ENCODE data around the gene ADAM12. TPM values are rescaled to one million over a fixed set of nuclear protein-coding genes. Genes with fewer than 3 reads are reported as not detected.
"Not testable (repeated sequence)": the region's sequence is repeated elsewhere in the genome, so short reads cannot be mapped to it uniquely, and the experiment has no call there.

The ADAM12 gene
- total and polyA plus RNA-seq, 11 donors, result 0.04 to 11.2 (median 0.82) TPM; not detected in 1

DNA sequence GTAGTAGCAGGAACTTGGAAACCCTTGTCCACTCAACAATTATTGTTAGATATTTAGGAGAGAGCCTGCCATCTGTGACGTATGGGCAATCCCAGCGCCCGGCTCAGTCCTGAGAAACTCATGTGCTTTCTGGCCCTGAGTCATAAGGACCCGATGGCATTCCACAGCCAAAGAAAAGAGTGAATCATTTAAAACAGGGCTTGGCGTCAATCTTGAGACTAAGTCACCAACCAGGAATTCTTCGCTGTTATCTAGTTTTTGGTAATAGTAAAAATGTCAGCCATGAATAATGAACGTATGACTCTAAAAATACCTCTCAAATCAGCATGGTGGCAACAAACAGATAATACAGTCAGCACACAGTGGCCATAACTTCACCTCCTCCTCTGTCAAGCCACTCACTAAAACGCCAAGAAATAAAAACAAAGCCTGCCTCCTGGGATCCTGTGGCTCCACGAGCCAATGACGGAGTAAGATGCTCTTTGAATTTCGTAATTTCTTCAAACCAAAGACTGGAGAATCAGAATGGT is 140.8 kb downstream of the ADAM12 start:
- no peaks in the 10 kb centered on the region for H3K9me3 ChIP-seq
- H3K36me3 ChIP-seq, result no peaks in the 10 kb centered on the region
- 48 to 76% (median 65%) methylated on average over 11 of the region's 11 CpGs for WGBS, 4 donors
- peak; percentile 37 to 81 (median 78) for ATAC-seq
- intact Hi-C loops (cut with DNase I), result no loop called here
- peak in 4 of 5 donors; percentile 39 to 79 (median 62) for DNase-seq
- H3K27me3 ChIP-seq, result peaks cover 0 to 4% (median 0%) of the 10 kb centered on the region in 9 donors
- TF ChIP-seq POLR2A (IDR thresholded peaks at IDR 0.05), result no peak
- TF ChIP-seq, protein P1, sequence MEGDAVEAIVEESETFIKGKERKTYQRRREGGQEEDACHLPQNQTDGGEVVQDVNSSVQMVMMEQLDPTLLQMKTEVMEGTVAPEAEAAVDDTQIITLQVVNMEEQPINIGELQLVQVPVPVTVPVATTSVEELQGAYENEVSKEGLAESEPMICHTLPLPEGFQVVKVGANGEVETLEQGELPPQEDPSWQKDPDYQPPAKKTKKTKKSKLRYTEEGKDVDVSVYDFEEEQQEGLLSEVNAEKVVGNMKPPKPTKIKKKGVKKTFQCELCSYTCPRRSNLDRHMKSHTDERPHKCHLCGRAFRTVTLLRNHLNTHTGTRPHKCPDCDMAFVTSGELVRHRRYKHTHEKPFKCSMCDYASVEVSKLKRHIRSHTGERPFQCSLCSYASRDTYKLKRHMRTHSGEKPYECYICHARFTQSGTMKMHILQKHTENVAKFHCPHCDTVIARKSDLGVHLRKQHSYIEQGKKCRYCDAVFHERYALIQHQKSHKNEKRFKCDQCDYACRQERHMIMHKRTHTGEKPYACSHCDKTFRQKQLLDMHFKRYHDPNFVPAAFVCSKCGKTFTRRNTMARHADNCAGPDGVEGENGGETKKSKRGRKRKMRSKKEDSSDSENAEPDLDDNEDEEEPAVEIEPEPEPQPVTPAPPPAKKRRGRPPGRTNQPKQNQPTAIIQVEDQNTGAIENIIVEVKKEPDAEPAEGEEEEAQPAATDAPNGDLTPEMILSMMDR (IDR thresholded peaks at IDR 0.05), result no peak
- no peak overlapping the region for H3K4me3 ChIP-seq
- H3K4me1 ChIP-seq, result peaks cover 0 to 9% (median 1%) of the 10 kb centered on the region in 12 donors
- peak overlapping the region in 7 of 12 donors; percentile 3 to 58 (median 38) for H3K27ac ChIP-seq

DNA sequence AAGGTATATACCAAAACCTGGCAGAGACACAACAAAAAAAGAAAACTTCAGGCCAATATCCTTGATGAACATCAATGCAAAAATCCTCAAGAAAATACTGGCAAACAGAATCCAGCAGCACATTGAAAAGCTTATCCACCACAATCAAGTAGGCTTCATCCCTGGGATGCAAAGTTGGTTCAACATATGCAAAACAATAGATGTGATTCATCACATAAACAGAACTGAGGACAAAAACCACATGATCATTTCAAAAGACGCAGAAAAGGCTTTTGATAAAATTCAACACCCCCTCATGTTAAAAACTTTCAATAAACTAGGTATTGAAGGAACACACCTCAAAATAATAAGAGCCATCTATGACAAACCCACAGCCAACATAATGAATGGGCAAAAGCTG is 141.9 kb downstream of the ADAM12 start:
- H3K4me3 ChIP-seq; DNase-seq; H3K36me3 ChIP-seq; H3K27ac ChIP-seq; ATAC-seq; intact Hi-C loops (cut with DNase I); H3K9me3 ChIP-seq; H3K27me3 ChIP-seq: not testable (repeated sequence)
- peaks cover 0 to 14% (median 1%) of the 10 kb centered on the region in 12 donors for H3K4me1 ChIP-seq
- 89 to 98% (median 90%) methylated on average over 1 of the region's 1 CpG for WGBS, 4 donors

DNA sequence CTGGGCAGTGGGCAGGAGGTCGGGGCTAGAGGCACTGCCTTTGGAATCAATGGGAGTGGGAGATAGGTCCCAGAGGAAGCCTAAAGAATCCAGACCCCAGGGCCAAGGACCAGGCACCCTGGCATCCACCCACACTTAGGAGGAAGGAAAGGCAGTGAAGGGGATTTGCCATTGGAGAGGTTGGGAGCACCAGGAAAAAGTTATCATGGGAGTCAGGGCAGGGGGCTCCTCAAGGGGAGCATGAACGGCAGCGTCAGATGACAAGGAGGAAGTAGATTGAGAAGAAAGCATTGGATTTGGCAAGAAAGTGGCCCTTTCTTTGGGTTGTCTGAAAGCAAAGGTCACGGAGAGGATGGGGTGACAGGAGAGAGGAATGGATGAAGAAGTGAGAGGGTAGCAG is 142.8 kb downstream of the ADAM12 start:
- Histone ChIP-seq H3K27me3 (peaks cover 0 to 4% (median 0%) of the 10 kb centered on the region in 9 donors), H3K4me1 (peaks cover 0 to 14% (median 1%) of the 10 kb centered on the region in 12 donors), H3K36me3 (no peaks in the 10 kb centered on the region), H3K9me3 (no peaks in the 10 kb centered on the region), H3K4me3 (no peak overlapping the region), H3K27ac (no peak overlapping the region)
- TF ChIP-seq, protein P1 (IDR thresholded peaks at IDR 0.05), result no peak
- TF ChIP-seq POLR2A (IDR thresholded peaks at IDR 0.05), result no peak
- no peak for ATAC-seq
- no peak for DNase-seq
- intact Hi-C loops (cut with DNase I), result no loop called here
- 80 to 87% (median 83%) methylated on average over 4 of the region's 4 CpGs for WGBS, 4 donors

DNA sequence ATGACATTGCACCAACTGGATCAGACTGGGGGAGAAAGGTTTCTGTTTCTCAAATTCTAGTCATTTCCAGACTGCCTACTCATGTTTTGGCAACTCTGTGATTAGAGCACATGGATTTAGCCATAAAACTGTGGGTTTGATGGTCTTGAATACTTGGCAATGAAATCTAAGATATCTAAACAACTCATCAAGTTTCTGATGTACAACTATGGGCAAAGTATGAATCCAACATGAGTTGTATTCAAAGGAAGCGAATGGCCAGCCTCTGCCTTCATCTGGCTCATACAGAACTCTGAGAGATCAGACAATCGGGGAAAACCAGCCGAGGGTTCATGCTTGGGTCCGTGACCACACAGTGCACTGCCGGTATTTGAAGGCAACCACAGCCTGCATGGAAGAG is 144.3 kb downstream of the ADAM12 start:
- H3K4me3 ChIP-seq, result no peak overlapping the region
- intact Hi-C loops (cut with DNase I), result no loop called here
- DNase-seq (no peak), ATAC-seq (no peak)
- no peak overlapping the region for H3K27ac ChIP-seq
- H3K4me1 ChIP-seq, result peaks cover 0 to 11% (median 1%) of the 10 kb centered on the region in 12 donors
- H3K9me3 ChIP-seq, result no peaks in the 10 kb centered on the region
- no peak for TF ChIP-seq POLR2A (IDR thresholded peaks at IDR 0.05)
- TF ChIP-seq, protein P1 (IDR thresholded peaks at IDR 0.05), result no peak
- WGBS, 4 donors, result 88 to 97% (median 96%) methylated on average over 5 of the region's 5 CpGs
- no peaks in the 10 kb centered on the region for H3K36me3 ChIP-seq
- peaks cover 0 to 4% (median 0%) of the 10 kb centered on the region in 9 donors for H3K27me3 ChIP-seq

DNA sequence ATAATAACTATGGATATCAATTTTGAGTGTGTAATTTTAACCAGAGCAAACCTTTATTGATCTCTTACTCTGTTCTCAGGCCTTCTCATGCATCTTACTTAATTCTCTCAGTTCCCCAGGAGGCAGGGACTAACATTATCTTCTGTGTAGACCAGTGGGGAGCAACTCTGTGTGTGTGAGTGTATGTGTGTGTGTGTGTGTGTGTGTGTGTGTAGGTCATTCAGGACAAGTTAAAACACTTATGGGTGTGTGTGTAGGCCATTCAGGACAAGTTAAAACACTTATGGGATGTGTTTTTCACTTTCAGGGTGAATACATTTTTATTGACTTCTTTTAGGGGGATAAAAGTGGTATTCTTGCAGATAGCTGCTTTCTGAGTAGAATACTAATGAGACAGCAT is 145.0 kb downstream of the ADAM12 start:
- ATAC-seq, result no peak
- TF ChIP-seq, protein P1 (IDR thresholded peaks at IDR 0.05), result no peak
- TF ChIP-seq POLR2A (IDR thresholded peaks at IDR 0.05), result no peak
- Histone ChIP-seq H3K4me1 (peaks cover 0 to 11% (median 1%) of the 10 kb centered on the region in 12 donors), H3K4me3 (no peak overlapping the region), H3K27ac (no peak overlapping the region), H3K27me3 (peaks cover 0 to 4% (median 0%) of the 10 kb centered on the region in 9 donors), H3K36me3 (no peaks in the 10 kb centered on the region), H3K9me3 (no peaks in the 10 kb centered on the region)
- intact Hi-C loops (cut with DNase I), result no loop called here
- DNase-seq, result no peak
